Measurements from ENCODE around the gene ZNF639. TPM values are rescaled to one million over a fixed set of nuclear protein-coding genes. Genes with fewer than 3 reads are reported as not detected.
"Not testable (repeated sequence)": the region's sequence is repeated elsewhere in the genome, so short reads cannot be mapped to it uniquely, and the experiment has no call there.

The ZNF639 gene
- total RNA-seq (2014; rRNA removed; shearing (Covaris generic)), result 71.3 and 80.5 TPM in 2 replicates

DNA sequence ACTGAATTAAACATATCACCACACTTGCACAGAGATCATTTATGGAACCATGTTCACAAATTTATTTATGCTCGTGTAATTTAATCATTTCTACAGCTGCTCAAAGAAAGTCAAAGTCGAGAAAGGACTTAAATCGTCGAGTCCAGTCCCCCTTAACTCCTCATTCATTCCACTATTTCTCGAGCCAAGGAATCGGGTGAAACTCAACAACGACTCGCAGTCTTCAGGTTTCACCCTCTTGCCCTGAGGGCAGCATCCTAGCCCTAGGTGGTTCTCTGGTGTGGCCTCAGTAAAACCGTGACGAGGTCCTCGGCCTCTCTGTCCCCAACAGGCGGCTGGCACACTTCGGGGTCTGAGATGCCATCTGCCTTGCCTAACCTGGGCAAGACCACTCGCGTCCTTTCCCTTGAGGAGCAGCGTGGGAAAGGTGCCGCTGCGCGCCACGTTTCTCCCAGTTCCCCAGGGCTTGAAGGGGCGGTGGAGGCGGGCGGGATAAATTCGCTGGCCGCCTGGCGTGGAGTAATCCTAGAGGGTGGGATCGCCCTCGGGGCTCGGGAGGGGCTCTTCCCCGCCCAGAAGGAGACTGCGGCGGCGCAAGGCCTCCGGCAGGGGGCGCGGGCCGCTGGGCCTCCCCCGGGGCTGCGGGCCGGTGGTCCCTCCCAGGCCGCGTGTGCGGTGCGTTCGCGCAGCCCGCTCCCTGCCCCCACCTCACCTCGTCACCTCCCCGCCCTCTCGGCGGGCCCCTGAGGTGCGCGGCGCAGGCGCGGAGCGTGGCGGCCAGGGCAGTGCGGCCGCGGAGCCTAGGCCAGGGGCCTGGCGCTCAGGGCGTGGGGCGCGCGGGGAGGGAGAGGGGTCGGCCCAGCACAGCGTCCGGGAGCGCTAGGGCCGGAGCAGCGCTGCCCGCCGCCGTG, at the start of gene ZNF639:
Gene ZNF639, plus strand, starts transcription at position 746 of the 911 bp plus-strand sequence. CDS start 5,263 bp downstream, outside the sequence.
- Histone ChIP-seq H3K27ac (peak within 1 kb of the TSS; percentile 85), H3K36me3 (peaks cover 31% of the 10 kb centered on the region), H3K4me1 (replicated peaks) (peaks cover 20% of the 10 kb centered on the region), H3K27me3 (replicated peaks) (no peaks in the 10 kb centered on the region), H3K4me3 (peak within 1 kb of the TSS; percentile 100), H3K9me3 (replicated peaks) (peaks cover 8% of the 10 kb centered on the region; the same call in 1 of the 2 replicates)
- DNase-seq (ENCODE audit: low read depth in 1 of 2, low spot score in 2 of 2), result peak; percentile 86 to 92

DNA sequence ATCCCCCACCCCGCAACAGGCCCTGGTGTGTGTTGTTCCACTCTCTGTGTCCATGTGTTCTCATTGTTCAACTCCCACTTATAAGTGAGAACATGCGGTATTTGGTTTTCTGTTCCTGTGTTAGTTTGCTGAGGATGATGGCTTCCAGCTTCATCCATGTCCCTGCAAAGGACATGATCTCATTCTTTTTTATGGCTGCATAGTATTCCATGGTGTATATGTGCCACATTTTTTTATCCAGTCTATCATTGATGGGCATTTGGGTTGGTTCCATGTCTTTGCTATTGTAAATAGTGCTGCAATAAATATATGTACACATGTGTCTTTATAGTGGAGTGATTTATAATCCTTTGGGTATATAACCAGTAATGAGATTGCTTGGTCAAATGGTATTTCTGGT, 48.4 kb upstream of the ZNF639 start:
- H3K36me3 ChIP-seq; H3K9me3 ChIP-seq (replicated peaks); H3K27ac ChIP-seq; H3K4me3 ChIP-seq; DNase-seq (ENCODE audit: low read depth in 1 of 2, low spot score in 2 of 2); H3K4me1 ChIP-seq (replicated peaks); H3K27me3 ChIP-seq (replicated peaks): not testable (repeated sequence)

- Histone ChIP-seq H3K4me1 (replicated peaks) (peaks cover 9% of the 10 kb centered on the region), H3K27me3 (replicated peaks) (no peaks in the 10 kb centered on the region), H3K4me3 (no peak overlapping the region), H3K9me3 (replicated peaks) (no peaks in the 10 kb centered on the region), H3K36me3 (no peaks in the 10 kb centered on the region), H3K27ac (no peak overlapping the region)
- DNase-seq (ENCODE audit: low read depth in 1 of 2, low spot score in 2 of 2), result no peak
Observed at GRCh38 chr3:179276001-179276400, 46.8 kb upstream of the ZNF639 start.

DNA sequence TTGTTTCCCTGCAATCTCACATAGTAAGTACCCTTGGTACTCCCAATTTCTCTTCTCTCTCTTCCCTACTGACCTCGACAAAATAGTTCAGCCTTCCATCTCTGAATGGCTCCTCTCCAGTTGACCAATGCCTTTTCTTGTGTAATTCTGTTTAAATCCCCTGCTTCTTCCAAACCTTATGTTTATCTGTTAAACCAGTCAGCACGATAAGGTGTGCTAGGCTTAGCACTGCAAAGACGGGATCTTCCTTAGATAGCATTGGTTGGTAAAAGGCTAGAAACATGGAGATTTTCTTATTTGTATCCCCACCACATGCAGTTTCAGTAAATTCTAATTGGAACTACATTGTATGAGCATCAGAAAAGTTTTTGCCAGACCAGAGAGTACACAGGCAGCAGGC, 46.1 kb upstream of the ZNF639 start:
- peaks cover 9% of the 10 kb centered on the region for H3K4me1 ChIP-seq (replicated peaks)
- no peaks in the 10 kb centered on the region for H3K9me3 ChIP-seq (replicated peaks)
- no peaks in the 10 kb centered on the region for H3K27me3 ChIP-seq (replicated peaks)
- H3K27ac ChIP-seq, result no peak overlapping the region
- no peak for DNase-seq (ENCODE audit: low read depth in 1 of 2, low spot score in 2 of 2)
- H3K4me3 ChIP-seq, result no peak overlapping the region
- no peaks in the 10 kb centered on the region for H3K36me3 ChIP-seq

- no peak for DNase-seq (ENCODE audit: low read depth in 1 of 2, low spot score in 2 of 2)
- Histone ChIP-seq H3K4me1 (replicated peaks) (peaks cover 9% of the 10 kb centered on the region), H3K9me3 (replicated peaks) (no peaks in the 10 kb centered on the region), H3K27me3 (replicated peaks) (no peaks in the 10 kb centered on the region), H3K27ac (no peak overlapping the region), H3K4me3 (no peak overlapping the region), H3K36me3 (no peaks in the 10 kb centered on the region)
Observed at GRCh38 chr3:179278151-179278550, 44.7 kb upstream of the ZNF639 start.

GRCh38 chr3:179278932-179279693, 43.7 kb upstream of the ZNF639 start:
- Histone ChIP-seq H3K36me3 (no peaks in the 10 kb centered on the region), H3K4me1 (replicated peaks) (peaks cover 9% of the 10 kb centered on the region), H3K27me3 (replicated peaks) (no peaks in the 10 kb centered on the region), H3K27ac (no peak overlapping the region), H3K4me3 (no peak overlapping the region), H3K9me3 (replicated peaks) (no peaks in the 10 kb centered on the region)
- peak in 1 of 2 experiments; percentile 10 for DNase-seq (ENCODE audit: low read depth in 1 of 2, low spot score in 2 of 2)

DNA sequence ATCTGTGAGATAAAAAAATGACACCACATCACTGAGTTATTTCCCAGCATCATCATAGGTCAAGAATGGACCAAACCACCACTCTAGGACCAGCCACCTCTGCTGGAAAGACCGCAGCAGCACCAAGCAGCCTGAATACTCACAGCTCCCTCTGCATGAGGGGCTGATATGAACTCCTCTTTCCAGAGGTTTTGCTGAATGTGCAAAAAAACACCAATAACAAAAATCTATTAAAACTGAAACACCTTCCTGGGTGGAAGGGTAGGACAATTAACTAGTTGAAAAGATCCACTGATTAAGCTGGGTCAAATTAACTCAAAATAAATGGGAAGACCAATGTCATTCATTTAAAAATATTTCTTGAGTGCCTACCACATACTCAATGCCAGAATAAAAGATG, 43.0 kb upstream of the ZNF639 start:
- H3K4me3 ChIP-seq, result no peak overlapping the region
- no peak overlapping the region for H3K27ac ChIP-seq
- no peak for DNase-seq (ENCODE audit: low read depth in 1 of 2, low spot score in 2 of 2)
- H3K27me3 ChIP-seq (replicated peaks), result no peaks in the 10 kb centered on the region
- H3K36me3 ChIP-seq, result no peaks in the 10 kb centered on the region
- H3K4me1 ChIP-seq (replicated peaks), result peaks cover 9% of the 10 kb centered on the region
- no peaks in the 10 kb centered on the region for H3K9me3 ChIP-seq (replicated peaks)

- H3K36me3 ChIP-seq, result no peaks in the 10 kb centered on the region
- no peaks in the 10 kb centered on the region for H3K9me3 ChIP-seq (replicated peaks)
- peaks cover 9% of the 10 kb centered on the region for H3K4me1 ChIP-seq (replicated peaks)
- DNase-seq (ENCODE audit: low read depth in 1 of 2, low spot score in 2 of 2), result no peak
- no peak overlapping the region for H3K27ac ChIP-seq
- no peak overlapping the region for H3K4me3 ChIP-seq
- H3K27me3 ChIP-seq (replicated peaks), result no peaks in the 10 kb centered on the region
Observed at GRCh38 chr3:179281825-179282224, 41.0 kb upstream of the ZNF639 start.

GRCh38 chr3:179286331-179286730, 36.5 kb upstream of the ZNF639 start:
- no peak overlapping the region for H3K27ac ChIP-seq
- H3K4me3 ChIP-seq, result no peak overlapping the region
- no peak for DNase-seq (ENCODE audit: low read depth in 1 of 2, low spot score in 2 of 2)
- no peaks in the 10 kb centered on the region for H3K27me3 ChIP-seq (replicated peaks)
- H3K9me3 ChIP-seq (replicated peaks), result no peaks in the 10 kb centered on the region
- no peaks in the 10 kb centered on the region for H3K36me3 ChIP-seq
- H3K4me1 ChIP-seq (replicated peaks), result no peaks in the 10 kb centered on the region

DNA sequence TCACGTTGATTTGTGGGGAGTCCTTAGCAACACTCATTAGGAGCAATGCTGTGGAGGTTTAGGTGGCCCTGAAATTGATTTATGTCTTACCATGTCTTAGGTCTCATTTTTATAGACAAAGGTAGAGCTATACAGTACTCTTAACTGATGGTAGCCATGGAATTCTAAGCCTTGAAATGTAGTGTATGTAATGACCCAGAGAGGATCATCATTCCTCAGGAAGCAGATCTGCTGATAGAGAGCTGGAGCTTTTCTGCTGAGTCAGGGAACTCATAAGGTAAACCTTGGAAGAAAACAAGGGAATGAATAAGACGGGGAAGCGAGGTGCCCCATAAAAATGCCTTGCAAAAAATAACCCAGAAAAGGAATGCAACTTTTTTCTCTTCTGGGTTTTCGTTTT, 34.0 kb upstream of the ZNF639 start:
- no peak for DNase-seq (ENCODE audit: low read depth in 1 of 2, low spot score in 2 of 2)
- no peak overlapping the region for H3K27ac ChIP-seq
- no peaks in the 10 kb centered on the region for H3K9me3 ChIP-seq (replicated peaks)
- no peaks in the 10 kb centered on the region for H3K36me3 ChIP-seq
- H3K27me3 ChIP-seq (replicated peaks), result no peaks in the 10 kb centered on the region
- no peaks in the 10 kb centered on the region for H3K4me1 ChIP-seq (replicated peaks)
- H3K4me3 ChIP-seq, result no peak overlapping the region

GRCh38 chr3:179289295-179289694, 33.5 kb upstream of the ZNF639 start:
- Histone ChIP-seq H3K36me3 (no peaks in the 10 kb centered on the region), H3K9me3 (replicated peaks) (no peaks in the 10 kb centered on the region), H3K4me3 (no peak overlapping the region), H3K4me1 (replicated peaks) (no peaks in the 10 kb centered on the region), H3K27me3 (replicated peaks) (no peaks in the 10 kb centered on the region), H3K27ac (no peak overlapping the region)
- DNase-seq (ENCODE audit: low read depth in 1 of 2, low spot score in 2 of 2), result no peak

GRCh38 chr3:179292450-179292849, 30.4 kb upstream of the ZNF639 start:
- DNase-seq (ENCODE audit: low read depth in 1 of 2, low spot score in 2 of 2), result no peak
- no peaks in the 10 kb centered on the region for H3K36me3 ChIP-seq
- H3K9me3 ChIP-seq (replicated peaks), result no peaks in the 10 kb centered on the region
- H3K27me3 ChIP-seq (replicated peaks), result no peaks in the 10 kb centered on the region
- H3K4me3 ChIP-seq, result no peak overlapping the region
- no peaks in the 10 kb centered on the region for H3K4me1 ChIP-seq (replicated peaks)
- H3K27ac ChIP-seq, result no peak overlapping the region

DNA sequence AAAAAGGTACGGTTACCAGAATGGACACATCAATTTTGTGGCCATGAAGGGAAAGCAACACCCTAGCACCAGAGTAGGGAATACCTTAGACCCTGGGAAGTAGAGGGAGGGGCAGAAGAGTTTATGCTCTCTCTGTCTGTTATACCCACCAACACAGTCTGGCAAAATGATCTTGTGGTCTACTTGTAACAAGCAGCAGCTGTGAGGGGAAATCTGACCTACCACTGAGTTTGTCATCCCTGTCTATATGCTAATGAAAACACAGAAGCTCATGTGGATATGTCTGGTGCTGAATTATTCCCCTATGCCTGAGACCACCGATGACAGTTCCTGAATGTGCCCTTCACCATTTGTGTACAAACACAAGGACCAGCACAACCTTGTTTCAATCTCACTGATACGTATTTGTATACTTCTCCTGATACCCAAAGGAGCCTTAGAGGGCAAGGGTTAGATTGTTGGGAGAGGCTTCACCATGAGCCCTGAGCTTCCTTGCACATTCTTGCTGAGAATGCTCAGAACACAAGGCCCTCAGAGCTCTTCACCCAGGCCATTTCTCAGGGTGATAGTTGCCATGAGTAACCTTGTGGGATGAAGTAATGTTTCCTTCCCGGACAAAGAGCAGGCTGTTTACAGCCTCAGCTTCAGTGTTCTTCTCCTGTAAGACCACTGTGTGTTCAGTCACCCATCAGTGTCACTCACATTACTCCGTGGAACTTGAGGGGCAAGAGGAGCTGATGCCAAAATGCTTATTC, 24.7 kb upstream of the ZNF639 start:
- H3K27ac ChIP-seq, result no peak overlapping the region
- H3K4me1 ChIP-seq (replicated peaks), result no peaks in the 10 kb centered on the region
- no peak overlapping the region for H3K4me3 ChIP-seq
- H3K9me3 ChIP-seq (replicated peaks), result no peaks in the 10 kb centered on the region; the same call in 1 of the 2 replicates
- no peak for DNase-seq (ENCODE audit: low read depth in 1 of 2, low spot score in 2 of 2)
- H3K27me3 ChIP-seq (replicated peaks), result no peaks in the 10 kb centered on the region
- H3K36me3 ChIP-seq, result no peaks in the 10 kb centered on the region
